IPS DF 6.9 (cell line): ENCODE measurements around the gene NOP53.
"Not testable (repeated sequence)": the region's sequence is repeated elsewhere in the genome, so short reads cannot be mapped to it uniquely, and the experiment has no call there.

Source experiments
- DNase-seq: peaks from one replicate; pipeline ENCODE4 v3.0.0-alpha.2; 2013; ENCODE audit warnings: low read depth, low spot score
- H3K27ac ChIP-seq: one replicate; pipeline ENCODE4 v1.5.1; 2013; ENCODE audit warnings: low read length, control low read depth
- H3K27me3 ChIP-seq: 2 replicates; pipeline ENCODE4 v1.6.1; 2013; ENCODE audit warnings: mild to moderate bottlenecking, low read length; ENCODE audit not compliant: control insufficient read depth, insufficient read depth
- H3K36me3 ChIP-seq: 2 replicates; pipeline ENCODE4 v1.6.1; 2013; ENCODE audit warnings: low read length; ENCODE audit not compliant: control insufficient read depth, insufficient read depth
- H3K4me1 ChIP-seq: 2 replicates; pipeline ENCODE4 v1.6.1; 2013; ENCODE audit warnings: low read length; ENCODE audit not compliant: control insufficient read depth, insufficient read depth
- H3K4me3 ChIP-seq: 2 replicates; pipeline ENCODE4 v1.5.1; 2013; ENCODE audit warnings: mild to moderate bottlenecking, low read length
- H3K9me3 ChIP-seq: 2 replicates; pipeline ENCODE4 v1.6.1; 2013; ENCODE audit warnings: low read length, inconsistent platforms; ENCODE audit not compliant: control insufficient read depth, insufficient read depth
- WGBS: extraction: QIAGEN DNeasy Blood & Tissue Kit; methylation state at CpG from one replicate; pipeline ENCODE4 v1.1.7; 2013; ENCODE audit warnings: mixed read lengths, missing lambda C conversion rate; ENCODE audit not compliant: insufficient read length, insufficient coverage; 5-methylcytosine and 5-hydroxymethylcytosine counted together

Gene NOP53

GRCh38 chr19:47777245-47778048, 32.1 kb downstream of the NOP53 start:
- not testable (repeated sequence) for H3K4me1 ChIP-seq, H3K9me3 ChIP-seq, H3K27me3 ChIP-seq, H3K27ac ChIP-seq, DNase-seq
- WGBS: no CpG with 5 or more reads among the region's 23 CpGs
- Histone ChIP-seq H3K36me3 (peaks cover 17% of the 10 kb centered on the region), H3K4me3 (peak overlapping the region; percentile 94; the same call in 1 of the 2 replicates)

- no CpG with 5 or more reads among the region's 65 CpGs for WGBS
- no peak for DNase-seq
- no peaks in the 10 kb centered on the region for H3K27me3 ChIP-seq
Measured at GRCh38 chr19:47778049-47778953, 33.0 kb downstream of the NOP53 start, which contains the start of gene SELENOW. Gene SELENOW, plus strand, starts transcription at chr19:47778703. Its CDS starts 83 bp downstream, at chr19:47778786.

GRCh38 chr19:47778954-47779351, 33.6 kb downstream of the NOP53 start:
- H3K27ac ChIP-seq: no peak overlapping the region
- no peaks in the 10 kb centered on the region for H3K27me3 ChIP-seq
- peak overlapping the region; percentile 94 for H3K4me3 ChIP-seq
- no peak for DNase-seq
- H3K4me1 ChIP-seq: peaks cover 3% of the 10 kb centered on the region; the same call in 1 of the 2 replicates
- no peaks in the 10 kb centered on the region for H3K9me3 ChIP-seq
- H3K36me3 ChIP-seq: peaks cover 17% of the 10 kb centered on the region
- no CpG with 5 or more reads among the region's 20 CpGs for WGBS

More at GRCh38 chr19:47778049-47778953, 33.0 kb downstream of the NOP53 start, which contains the start of gene SELENOW:
- no peak within 1 kb of the TSS for H3K27ac ChIP-seq
- peaks cover 17% of the 10 kb centered on the region for H3K36me3 ChIP-seq
- peaks cover 3% of the 10 kb centered on the region; the same call in 1 of the 2 replicates for H3K4me1 ChIP-seq
- H3K9me3 ChIP-seq: no peaks in the 10 kb centered on the region
- H3K4me3 ChIP-seq: peak within 1 kb of the TSS; percentile 94

GRCh38 chr19:47779524-47780214, 34.3 kb downstream of the NOP53 start:
- Histone ChIP-seq H3K9me3 (no peaks in the 10 kb centered on the region), H3K4me1 (peaks cover 3% of the 10 kb centered on the region; the same call in 1 of the 2 replicates), H3K27me3 (no peaks in the 10 kb centered on the region), H3K36me3 (peaks cover 22% of the 10 kb centered on the region), H3K27ac (no peak overlapping the region), H3K4me3 (peak overlapping the region; percentile 94; the same call in 1 of the 2 replicates)
- no CpG with 5 or more reads among the region's 24 CpGs for WGBS
- DNase-seq: no peak

GRCh38 chr19:47780215-47780551, 34.8 kb downstream of the NOP53 start:
- no peak overlapping the region for H3K27ac ChIP-seq
- no peak for DNase-seq
- peaks cover 3% of the 10 kb centered on the region; the same call in 1 of the 2 replicates for H3K4me1 ChIP-seq
- no peaks in the 10 kb centered on the region for H3K9me3 ChIP-seq
- H3K4me3 ChIP-seq: no peak overlapping the region
- peaks cover 22% of the 10 kb centered on the region for H3K36me3 ChIP-seq
- no CpG with 5 or more reads among the region's 9 CpGs for WGBS
- H3K27me3 ChIP-seq: no peaks in the 10 kb centered on the region

GRCh38 chr19:47781590-47782262, 36.4 kb downstream of the NOP53 start:
- no CpG with 5 or more reads among the region's 9 CpGs for WGBS
- peaks cover 27% of the 10 kb centered on the region for H3K36me3 ChIP-seq

GRCh38 chr19:47786566-47786965, 41.2 kb downstream of the NOP53 start:
- no peak for DNase-seq
- Histone ChIP-seq H3K4me1 (no peaks in the 10 kb centered on the region), H3K27ac (no peak overlapping the region), H3K27me3 (no peaks in the 10 kb centered on the region), H3K9me3 (no peaks in the 10 kb centered on the region), H3K4me3 (no peak overlapping the region), H3K36me3 (peaks cover 18% of the 10 kb centered on the region)
- WGBS: no CpG with 5 or more reads among the region's 7 CpGs

More at GRCh38 chr19:47781590-47782262, 36.4 kb downstream of the NOP53 start:
- H3K9me3 ChIP-seq: no peaks in the 10 kb centered on the region
- H3K27me3 ChIP-seq: no peaks in the 10 kb centered on the region
- H3K4me1 ChIP-seq: peaks cover 3% of the 10 kb centered on the region; the same call in 1 of the 2 replicates
- H3K4me3 ChIP-seq: no peak overlapping the region
- DNase-seq: no peak
- no peak overlapping the region for H3K27ac ChIP-seq

- not testable (repeated sequence) for H3K27me3 ChIP-seq, H3K4me3 ChIP-seq, DNase-seq, H3K4me1 ChIP-seq, H3K9me3 ChIP-seq, H3K27ac ChIP-seq
- H3K36me3 ChIP-seq: peaks cover 10% of the 10 kb centered on the region; the same call in 1 of the 2 replicates
- no CpG with 5 or more reads among the region's 10 CpGs for WGBS
Measured at GRCh38 chr19:47787307-47787706, 42.0 kb downstream of the NOP53 start.

GRCh38 chr19:47789811-47790210, 44.5 kb downstream of the NOP53 start:
- WGBS: no CpG with 5 or more reads among the region's 13 CpGs

More at GRCh38 chr19:47789811-47790210, 44.5 kb downstream of the NOP53 start:
- H3K27me3 ChIP-seq, H3K27ac ChIP-seq, H3K4me3 ChIP-seq, H3K4me1 ChIP-seq, DNase-seq, H3K9me3 ChIP-seq, H3K36me3 ChIP-seq: not testable (repeated sequence)
